OCI-LY1 (cell line): Measurements from ENCODE around the gene BTLA.

Experiments
- EZH2 ChIP-seq: fragments of 200-600 bp; sonication (generic), shearing (Covaris generic); IDR thresholded peaks from 2 replicates; pipeline ENCODE4 v1.8.0; 2017; ENCODE audit warnings: borderline replicate concordance, mixed run types, mild to moderate bottlenecking, antibody characterized with exemption, low read length, moderate library complexity, mixed read lengths
- TF ChIP-seq, protein P1 (sequence below): fragments of 200-600 bp; sonication (generic), shearing (Covaris generic); IDR thresholded peaks from 2 replicates; pipeline ENCODE4 v1.5.1; 2017; ENCODE audit warnings: mild to moderate bottlenecking, antibody characterized with exemption, low read length, moderate library complexity, mixed read lengths

DNA sequence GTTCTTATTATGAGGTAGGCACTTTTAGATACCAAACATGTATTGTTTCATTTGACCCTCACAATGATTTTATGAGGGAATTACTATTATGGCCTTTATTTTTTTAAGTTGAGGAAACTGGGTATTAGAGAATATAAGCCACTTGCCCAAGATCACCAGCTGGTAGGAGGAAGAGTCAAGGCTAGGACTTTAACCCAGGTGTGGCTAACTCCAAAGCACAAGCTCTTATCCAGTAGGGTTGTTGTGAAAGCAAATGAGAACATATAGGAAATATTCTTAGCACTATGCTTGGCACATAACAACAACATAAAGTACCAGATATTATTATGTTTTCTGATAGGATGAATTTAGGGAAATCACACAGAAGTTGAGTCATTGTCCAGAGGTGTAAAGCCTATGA, 7.9 kb downstream of the BTLA start:
- TF ChIP-seq, protein P1, sequence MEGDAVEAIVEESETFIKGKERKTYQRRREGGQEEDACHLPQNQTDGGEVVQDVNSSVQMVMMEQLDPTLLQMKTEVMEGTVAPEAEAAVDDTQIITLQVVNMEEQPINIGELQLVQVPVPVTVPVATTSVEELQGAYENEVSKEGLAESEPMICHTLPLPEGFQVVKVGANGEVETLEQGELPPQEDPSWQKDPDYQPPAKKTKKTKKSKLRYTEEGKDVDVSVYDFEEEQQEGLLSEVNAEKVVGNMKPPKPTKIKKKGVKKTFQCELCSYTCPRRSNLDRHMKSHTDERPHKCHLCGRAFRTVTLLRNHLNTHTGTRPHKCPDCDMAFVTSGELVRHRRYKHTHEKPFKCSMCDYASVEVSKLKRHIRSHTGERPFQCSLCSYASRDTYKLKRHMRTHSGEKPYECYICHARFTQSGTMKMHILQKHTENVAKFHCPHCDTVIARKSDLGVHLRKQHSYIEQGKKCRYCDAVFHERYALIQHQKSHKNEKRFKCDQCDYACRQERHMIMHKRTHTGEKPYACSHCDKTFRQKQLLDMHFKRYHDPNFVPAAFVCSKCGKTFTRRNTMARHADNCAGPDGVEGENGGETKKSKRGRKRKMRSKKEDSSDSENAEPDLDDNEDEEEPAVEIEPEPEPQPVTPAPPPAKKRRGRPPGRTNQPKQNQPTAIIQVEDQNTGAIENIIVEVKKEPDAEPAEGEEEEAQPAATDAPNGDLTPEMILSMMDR, result no peak
- no peak for TF ChIP-seq EZH2
